ENCODE results near the gene HDLBP.
"Not testable (repeated sequence)": the region's sequence is repeated elsewhere in the genome, so short reads cannot be mapped to it uniquely, and the experiment has no call there.

HDLBP gene

DNA sequence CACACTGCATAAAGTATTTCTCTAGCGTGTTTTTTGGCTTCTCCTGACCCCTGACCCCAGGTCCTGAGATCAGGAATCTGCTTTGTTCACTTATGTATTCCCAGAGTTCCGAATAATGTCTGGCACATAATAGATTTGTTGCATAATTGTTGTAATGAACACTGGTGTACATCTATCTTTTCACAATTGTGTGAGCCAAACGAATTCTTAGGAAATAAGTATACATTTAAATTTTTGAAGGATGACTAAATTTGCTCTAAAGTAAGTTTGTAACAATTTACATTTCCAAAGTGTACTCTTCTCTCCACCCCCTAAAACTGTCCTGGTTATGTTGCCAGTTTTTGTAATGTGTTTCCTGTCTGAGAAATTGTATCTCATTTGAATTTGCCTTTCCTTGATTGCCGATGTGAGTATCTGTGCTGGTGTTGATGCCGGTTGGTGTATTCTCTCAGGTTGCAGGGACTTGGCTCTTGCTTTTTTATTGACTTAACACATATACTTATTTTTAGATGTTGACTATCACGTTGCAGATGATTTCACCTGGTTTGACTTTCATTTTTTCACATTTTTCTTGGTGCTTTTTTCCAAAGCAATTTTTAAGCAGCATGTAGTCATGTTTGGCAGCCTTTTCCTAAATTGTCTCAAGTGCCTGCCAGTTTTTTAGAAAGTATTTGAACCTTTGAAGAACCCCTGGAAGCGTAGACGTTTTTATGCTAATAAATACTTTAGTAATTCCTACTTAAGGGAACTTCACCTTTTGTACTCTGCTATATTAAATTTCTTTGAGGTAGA, 24.6 kb upstream of the HDLBP start:
- DNase-seq (ENCODE audit: low read depth in 2 of 2) = no peak

DNA sequence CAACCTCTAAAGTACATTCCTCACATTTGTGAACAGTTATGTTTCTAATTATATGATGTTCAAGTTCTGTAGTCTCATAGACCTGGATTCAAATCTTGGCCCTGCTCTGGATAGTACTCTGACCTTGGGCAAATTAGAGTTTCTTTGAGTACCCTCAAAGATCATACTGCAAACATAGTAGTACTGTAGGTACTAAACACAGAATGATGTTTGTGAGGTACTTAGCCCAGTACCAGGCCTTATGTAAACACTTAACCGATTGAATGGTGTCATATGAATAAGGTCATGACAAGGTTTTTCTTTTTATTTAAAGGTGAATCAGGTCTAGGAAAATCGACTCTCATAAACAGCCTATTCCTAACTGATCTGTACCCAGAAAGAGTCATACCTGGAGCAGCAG, 19.3 kb upstream of the HDLBP start:
- DNase-seq (ENCODE audit: low read depth in 2 of 2) = no peak

DNA sequence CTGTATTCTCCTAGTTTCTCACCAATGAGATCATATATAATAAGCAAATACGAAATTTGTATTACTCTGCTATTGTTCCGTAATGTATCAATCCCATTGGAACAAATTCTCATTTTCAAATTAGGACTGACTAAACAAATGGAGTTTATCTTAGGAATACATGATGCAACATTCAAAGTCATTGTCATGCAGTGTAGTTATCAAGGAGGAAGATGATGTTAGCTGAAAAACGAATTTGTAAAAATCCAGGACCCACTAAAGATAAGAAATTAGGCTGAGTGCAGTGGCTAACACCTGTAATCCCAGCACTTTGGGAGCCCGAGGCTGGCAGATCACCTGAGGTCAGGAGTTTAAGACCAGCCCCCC, 15.1 kb upstream of the HDLBP start:
- no peak for DNase-seq (ENCODE audit: low read depth in 2 of 2)

- DNase-seq (ENCODE audit: low read depth in 2 of 2) = no peak
These were observed 14.5 kb upstream of the HDLBP start for GRCh38 chr2:241329669-241330615.

- DNase-seq (ENCODE audit: low read depth in 2 of 2) = no peak
These were observed 9.8 kb upstream of the HDLBP start for GRCh38 chr2:241325257-241325656.

DNA sequence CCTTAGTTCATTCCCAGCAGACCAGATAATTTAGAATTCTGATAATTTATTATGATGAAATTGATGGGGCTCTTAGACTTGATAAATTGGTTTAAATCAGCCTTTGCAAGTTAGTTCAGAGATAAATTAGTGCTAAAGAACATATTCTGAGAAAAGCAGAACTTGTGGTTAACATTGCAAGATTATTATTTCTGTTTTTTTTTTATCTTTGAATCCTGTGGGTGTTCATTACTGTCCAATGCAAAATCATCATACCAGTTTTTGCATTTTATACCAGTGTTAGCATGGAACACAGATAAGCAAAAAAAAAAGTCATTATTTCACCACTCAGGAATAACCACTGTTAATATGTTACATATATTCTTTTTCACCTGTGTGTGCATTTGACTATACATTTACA, 9.3 kb upstream of the HDLBP start:
- no peak for DNase-seq (ENCODE audit: low read depth in 2 of 2)

DNA sequence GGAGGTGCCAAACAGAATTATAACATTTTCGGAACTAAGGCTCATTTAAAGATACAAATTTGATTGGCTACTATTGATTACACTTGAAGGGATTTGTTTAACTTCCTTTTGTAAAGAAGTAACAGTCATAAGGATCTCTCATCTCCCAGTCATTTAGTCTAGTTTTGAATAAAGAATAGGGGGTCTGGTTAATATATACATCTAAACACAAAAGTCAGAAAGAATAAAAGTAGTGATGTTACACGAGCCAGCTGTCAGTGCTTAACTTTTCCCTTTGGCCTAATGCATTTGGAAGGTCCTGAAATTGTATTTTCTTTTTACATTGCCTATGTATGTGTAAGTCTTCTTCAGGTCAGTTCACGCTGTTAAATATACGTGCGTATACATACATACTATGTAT, 8.3 kb upstream of the HDLBP start:
- DNase-seq (ENCODE audit: low read depth in 2 of 2) = no peak

GRCh38 chr2:241321886-241322285, 6.4 kb upstream of the HDLBP start:
- no peak for DNase-seq (ENCODE audit: low read depth in 2 of 2)

- no peak for DNase-seq (ENCODE audit: low read depth in 2 of 2)
These were observed 5.6 kb upstream of the HDLBP start for GRCh38 chr2:241321033-241321432.

DNA sequence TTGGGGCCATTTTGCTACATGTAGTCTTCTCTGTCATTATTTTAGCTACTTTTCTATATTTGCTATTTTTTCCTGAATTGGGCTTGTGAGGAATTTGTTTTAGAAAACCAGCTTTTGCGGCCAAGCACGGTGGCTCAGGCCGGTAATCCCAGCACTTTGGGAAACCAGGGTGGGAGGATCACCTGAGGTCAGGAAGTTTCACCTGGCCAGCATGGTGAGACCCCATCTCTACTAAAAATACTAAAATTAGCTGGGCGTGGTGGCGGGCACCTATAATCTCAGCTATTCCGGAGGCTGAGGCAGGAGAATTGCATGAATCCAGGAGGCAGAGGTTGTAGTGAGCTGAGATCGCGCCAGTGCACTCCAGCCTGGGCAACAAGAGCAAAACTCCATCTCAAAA, 4.9 kb upstream of the HDLBP start:
- no peak for DNase-seq (ENCODE audit: low read depth in 2 of 2)

GRCh38 chr2:241318830-241319229, 3.4 kb upstream of the HDLBP start:
- DNase-seq (ENCODE audit: low read depth in 2 of 2) = not testable (repeated sequence)

GRCh38 chr2:241317391-241317790, 1.9 kb upstream of the HDLBP start:
- no peak for DNase-seq (ENCODE audit: low read depth in 2 of 2)

GRCh38 chr2:241316825-241317224, 1.4 kb upstream of the HDLBP start:
- DNase-seq (ENCODE audit: low read depth in 2 of 2) = no peak

GRCh38 chr2:241315879-241316631, 583 bp upstream of the HDLBP start, which contains the start of gene SEPTIN2:
Gene SEPTIN2, plus strand, starts transcription at chr2:241315925. Its CDS starts 8,308 bp downstream, at chr2:241324233.
- peak; percentile 39 to 59 for DNase-seq (ENCODE audit: low read depth in 2 of 2)

GRCh38 chr2:241314226-241315092, 1.0 kb downstream of the HDLBP start:
- DNase-seq (ENCODE audit: low read depth in 2 of 2) = no peak

GRCh38 chr2:241313543-241314095, 1.9 kb downstream of the HDLBP start:
- DNase-seq (ENCODE audit: low read depth in 2 of 2) = no peak

GRCh38 chr2:241312082-241312481, 3.4 kb downstream of the HDLBP start:
- DNase-seq (ENCODE audit: low read depth in 2 of 2) = no peak

- DNase-seq (ENCODE audit: low read depth in 2 of 2) = no peak
These were observed 4.4 kb downstream of the HDLBP start for GRCh38 chr2:241310917-241311566.

DNA sequence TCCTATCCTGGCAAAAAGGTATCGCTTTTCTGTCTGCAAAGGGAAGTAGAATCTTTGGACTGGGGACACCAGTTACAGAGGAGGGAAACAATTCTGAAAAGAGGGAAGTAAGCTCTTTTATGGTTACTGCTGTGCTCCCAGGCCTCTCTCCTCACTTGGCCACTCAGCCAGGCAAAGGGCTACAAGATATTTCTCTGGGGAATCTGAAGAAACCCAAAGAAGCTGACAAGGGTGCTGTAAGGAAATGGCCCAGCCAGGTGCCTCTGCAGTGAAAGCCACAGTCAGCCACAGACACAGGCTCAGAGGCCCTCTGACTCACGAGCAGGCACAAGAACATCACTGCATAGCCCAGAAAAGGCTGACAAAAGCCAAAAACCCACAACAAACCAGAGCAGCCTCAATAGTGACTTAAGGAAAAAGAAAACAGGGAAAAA, 5.8 kb downstream of the HDLBP start:
- peak; percentile 21 to 47 for DNase-seq (ENCODE audit: low read depth in 2 of 2)

DNA sequence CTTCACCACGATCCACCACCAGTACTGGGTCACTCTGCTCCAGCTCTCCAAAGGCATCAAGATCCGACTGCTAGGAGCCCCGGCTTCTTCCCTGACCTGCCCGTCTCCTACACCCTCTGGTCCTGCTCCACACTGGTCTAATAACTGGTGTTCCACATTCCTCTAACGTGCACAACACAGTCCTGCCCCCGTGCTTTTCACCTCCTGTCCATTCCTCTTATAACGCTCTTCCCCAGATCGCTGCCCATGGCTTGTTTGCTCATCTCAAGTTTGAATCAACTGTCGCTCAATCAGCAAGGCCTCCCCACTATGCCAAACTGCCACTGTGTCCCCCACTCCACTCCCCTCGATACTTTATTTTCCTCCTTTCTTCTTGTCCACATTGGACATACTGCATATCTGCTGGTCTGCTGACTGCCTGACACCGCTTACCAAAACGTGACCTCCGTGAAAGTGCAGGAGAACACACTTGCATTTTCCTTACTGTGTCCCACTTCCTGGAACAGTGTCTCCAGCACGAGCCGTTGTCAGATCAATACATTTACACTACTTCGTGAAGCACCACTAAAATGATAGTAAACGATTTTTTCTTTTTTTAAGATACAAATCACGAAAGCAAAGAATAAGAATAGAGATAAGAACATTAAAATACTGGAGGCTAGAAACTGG, 6.5 kb downstream of the HDLBP start:
- no peak for DNase-seq (ENCODE audit: low read depth in 2 of 2)
